Fibroblast of skin of left biceps (primary cell): ENCODE results near the gene RAD51B.
"Not testable (repeated sequence)": the region's sequence is repeated elsewhere in the genome, so short reads cannot be mapped to it uniquely, and the experiment has no call there.

ENCODE experiments used
- DNase-seq, 2 experiments: peaks; one replicate each; pipeline ENCODE4 v3.0.0-alpha.2; 2013; ENCODE audit warnings: low read depth in 2 of 2

RAD51B gene

DNA sequence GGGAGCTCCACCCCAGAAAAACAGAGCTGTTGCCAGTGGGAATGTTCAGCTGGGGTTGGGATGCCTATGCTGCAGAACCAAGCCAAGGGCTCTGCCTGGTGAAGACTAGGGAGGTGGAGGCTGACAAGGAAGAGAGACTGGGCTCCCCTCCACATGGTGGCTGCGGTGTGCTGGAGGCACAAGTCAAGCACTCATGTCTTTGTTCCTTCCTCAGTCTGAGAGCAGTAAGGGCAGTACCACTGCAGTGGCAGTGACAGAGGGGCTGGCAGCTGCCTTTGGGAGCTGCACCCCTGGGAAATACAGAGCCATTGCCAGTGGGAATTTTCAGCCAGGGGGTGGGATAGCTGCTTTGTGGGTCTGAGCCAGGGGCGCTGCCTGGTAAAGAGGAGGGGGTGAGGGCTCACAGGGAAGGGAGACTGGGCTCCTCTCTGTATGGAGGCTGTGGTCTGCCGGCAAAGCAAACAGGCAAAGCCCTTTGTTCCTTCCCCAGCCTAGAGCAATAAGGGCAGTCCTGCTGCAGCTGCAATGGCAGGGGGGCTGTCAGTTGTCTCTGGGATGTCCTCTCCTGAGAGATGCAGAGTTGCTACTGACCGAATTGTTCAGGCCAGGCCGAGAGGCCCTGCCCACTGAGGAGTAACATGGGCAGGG lies 255.9 kb downstream of the RAD51B start:
- DNase-seq: no peak

DNA sequence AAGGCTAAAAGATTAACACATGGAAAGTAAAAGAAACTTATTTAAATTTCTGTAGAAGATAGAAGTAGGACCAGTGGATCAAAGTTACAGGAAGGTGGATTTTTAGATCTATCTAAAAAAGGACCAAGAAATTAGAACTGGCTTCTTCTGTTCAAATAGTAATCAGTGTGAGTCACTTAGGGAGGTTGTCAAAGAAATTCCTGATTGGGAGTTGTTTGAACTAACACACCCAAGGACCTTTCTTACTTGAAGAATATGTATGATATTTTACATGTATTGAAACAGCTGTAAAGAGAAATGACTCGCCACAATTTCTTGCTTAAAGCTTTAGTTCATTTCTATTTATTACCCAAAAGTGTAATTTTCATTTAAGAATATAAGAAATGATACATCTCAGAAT lies 256.9 kb downstream of the RAD51B start:
- no peak for DNase-seq

DNA sequence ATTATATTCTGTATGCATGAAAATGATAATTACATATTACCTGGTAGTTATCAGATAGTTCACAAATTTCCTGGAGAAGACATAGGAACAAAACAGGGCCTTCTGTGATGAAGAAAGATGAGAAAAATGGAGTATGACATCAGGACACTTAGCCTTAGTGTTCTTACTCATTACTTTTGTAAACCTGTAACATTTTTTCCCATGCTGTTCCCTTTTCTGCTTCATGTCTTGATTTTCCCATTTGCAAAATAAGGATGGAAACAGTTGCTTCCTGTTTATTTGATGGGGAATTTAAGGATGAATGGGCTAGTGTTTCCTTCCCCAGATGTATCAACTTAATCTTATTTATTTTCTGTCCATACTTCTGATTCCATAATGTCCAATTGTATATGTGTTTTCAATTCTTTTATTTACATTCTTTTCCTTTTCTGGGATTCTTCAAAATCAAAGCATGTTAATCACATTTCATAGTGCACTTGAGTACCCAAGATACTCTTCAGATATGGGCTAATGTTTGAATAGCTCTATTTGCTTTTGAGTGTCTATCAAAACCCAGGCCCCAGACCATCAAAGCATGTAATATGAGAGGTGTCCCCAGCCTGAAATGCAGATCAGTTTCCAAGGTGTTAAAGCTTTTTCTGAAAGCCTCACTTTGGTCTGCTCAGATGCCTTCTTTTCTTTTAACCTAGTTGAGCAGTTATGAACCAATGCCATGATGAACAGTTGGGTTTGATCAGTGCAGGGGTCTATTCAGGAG lies 260.5 kb downstream of the RAD51B start:
- DNase-seq: no peak

DNA sequence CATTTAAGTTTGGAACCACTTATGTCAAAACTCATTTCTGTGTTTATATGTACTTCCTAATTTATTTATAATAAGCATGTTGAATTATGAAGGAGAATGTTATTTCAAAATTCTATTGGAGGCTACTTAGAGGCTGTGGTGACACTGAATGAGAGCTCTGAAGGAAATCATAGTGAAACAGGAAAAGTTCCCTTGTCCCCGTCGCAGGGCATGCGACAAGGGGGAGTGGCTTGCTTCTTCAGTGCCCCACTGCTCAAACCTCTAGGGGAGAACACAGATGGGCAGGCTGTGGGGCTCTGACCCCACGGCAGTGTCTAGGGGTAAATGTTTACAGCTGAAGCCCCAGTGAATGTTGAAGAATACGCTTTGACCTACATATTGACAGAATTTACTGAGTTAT lies 261.9 kb downstream of the RAD51B start:
- no peak for DNase-seq

DNA sequence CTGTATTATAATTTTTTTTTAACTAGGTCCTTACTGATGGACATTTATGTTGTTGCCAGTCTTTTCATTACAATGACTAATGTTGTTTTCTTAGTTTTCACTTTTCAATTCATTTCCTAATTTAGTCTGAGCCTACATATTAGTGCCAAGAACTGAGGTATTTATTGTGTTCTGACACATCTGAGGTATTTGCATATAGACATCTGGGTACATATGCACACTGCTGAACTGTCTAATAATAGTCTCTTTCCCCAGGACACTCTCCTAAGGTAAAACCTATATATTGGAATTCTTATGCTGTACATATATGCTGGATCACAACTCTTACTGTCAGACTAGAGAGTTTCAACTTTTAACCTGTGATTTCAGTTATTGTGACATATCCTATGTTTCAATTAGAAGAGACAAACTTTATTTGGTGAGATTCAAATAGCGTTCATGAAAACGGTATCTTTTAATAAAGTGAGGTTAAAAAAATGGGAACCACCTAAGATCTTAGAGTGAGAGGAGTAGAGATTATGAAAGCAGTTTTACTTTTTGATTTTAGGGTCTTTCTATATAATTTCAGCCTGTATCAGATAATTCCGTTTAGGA lies 263.2 kb downstream of the RAD51B start:
- DNase-seq: no peak

DNA sequence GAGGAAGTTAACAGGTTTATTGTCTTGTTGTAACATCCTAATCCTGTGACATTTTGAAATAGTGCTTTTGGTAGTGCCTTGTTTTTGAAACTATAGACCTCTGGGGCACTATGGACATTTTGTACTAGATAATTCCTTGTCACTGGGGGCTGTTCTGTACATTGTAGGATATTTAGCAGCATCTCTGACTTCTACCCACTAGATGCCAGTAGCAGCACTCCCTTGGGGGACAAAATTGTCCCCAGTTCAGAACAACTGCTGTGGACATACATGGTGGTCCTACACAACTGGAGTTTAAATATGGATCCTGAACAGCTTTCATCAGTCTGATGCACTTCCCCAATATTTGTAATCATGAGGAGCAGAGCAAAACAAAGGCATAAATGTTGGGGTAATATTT lies 264.7 kb downstream of the RAD51B start:
- DNase-seq: no peak

DNA sequence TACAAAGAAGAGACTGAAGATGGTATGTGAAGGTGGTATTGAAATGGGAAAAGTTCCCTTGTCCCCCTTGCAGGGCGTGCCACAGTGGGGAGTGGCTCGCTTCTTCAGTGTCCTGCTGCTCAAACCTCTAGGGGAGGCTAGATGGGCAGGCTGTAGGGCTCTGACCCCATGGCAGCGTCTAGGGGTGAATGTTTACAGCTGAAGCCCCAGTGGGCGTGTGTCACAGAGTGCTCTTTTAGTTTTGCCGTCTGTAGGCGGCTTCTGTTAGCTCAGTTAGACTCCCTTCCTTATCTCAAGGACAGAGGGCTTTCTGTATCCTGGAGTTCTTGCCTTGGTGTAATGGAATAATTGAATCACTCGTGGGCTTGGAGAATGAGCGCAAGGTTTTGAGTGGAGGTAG lies 266.2 kb downstream of the RAD51B start:
- no peak for DNase-seq

DNA sequence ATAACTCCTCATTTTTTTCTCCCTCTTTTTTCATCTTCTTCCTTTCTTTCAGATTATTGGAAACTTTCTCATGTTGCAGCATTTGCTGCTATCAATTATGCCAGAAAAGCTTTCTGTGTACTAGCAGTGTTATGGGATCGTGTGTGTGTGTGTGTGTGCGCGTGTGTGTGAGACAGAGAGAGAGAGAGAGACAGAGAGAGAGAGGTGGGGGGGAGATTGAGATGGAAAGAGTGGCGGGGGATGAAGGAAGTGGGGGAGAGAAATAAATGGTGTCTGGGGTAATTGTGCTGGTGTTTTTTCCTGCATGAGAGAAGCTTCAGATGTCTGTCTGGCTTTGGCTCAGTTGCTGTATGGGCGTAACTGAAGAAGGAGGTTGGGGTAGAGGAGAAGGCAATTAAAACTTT lies 268.9 kb downstream of the RAD51B start:
- DNase-seq: no peak

DNA sequence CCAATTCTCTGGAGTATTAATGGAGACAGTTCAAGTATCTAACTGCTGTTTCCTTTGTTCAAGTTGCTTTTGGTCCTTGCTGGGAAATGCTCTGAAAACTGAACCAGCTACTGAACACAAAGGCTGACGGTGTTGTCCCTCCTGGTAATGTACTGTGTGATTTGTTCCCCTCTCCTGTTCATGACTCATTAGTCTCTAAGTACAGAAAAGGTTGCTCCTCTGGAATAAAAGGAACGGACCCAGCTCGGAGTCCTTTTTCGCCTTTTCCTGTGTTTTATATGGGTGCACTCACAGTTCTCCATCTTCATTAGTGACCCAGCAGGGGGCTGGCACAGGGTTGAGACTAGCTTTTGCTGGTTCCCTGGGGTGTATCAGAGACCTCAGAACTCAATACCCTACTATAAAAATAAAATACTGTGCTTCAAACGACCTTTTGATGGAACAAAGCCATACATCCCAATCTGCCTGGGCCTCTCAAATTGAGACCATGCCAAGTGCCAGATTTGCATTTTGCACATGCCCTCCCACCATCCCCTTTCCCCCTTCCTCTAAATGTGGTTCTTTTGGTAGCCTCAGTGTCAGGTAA lies 269.7 kb downstream of the RAD51B start:
- no peak for DNase-seq

DNA sequence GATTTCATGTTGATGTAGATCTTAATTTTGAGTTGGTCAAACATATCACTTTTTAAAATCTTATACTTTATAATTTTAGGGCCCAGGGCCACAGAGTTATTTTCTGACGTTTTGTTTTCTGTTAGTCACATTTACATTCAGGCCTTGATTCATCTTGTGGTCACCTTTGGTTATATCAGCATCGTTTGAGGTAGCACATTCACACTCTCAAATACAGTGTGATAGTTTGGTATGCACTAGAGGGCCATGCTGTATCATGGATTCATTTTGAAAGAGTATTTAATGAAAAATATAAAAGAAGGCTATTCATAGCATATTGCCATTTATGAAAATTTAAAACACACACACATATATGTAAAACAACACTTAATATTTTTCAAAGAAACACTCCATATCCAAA lies 274.6 kb downstream of the RAD51B start:
- DNase-seq: no peak

DNA sequence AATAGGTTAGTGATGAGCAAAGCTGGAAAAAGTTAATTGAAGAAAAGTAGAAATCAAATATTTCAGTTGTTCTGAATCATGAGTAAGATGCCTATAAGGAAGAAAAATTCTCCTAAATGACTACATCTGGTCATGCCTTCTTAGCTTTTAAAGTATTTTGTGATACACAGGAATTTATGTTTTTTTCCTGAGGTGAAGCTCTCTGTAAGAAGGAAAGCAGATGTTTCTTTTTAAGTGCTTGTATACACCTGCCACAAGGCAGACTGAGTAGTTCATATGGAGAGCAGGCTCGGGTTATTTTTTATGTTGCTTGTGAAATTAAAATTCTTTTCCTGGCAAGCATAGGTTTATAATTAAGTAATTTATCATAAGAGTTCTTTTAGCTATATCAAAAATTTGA lies 275.2 kb downstream of the RAD51B start:
- peak in 1 of 2 experiments; percentile 34 for DNase-seq

DNA sequence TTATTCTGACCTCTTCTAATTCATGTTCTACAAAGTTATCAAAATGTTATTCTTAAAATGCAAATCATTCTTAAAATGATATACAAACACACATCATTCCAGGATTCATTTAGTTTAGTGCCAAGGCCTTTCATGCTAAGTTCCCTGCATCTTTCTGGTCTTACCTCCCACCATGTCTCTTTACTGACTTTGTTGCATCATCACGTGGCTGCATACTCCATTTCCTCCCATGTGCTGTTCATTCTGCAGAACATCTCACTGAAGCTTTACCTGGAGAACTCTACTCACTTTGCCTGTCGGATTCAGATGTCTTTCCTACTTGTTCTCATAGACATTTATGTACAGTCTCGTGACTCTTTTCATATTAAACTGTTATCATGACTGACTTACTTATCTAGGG lies 278.1 kb downstream of the RAD51B start:
- DNase-seq: no peak

DNA sequence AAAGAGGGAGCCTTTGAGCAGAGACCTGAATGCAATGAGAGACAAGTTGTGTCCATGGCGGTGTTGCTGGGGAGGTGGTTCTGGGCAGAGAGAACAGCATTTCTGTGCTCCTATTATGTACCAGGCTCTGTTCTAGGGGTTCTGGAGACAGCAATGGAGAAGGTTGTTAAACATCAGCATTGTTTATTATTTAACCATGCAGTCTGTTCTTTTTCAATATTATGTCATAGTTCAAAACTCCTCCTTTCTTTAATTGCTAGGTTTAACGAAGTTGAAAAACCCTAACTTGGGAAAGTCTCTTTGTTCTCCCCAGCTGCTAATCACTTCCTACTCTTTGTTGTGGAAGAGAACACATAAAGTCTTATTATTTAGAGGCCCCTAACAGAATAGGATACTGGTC lies 279.3 kb downstream of the RAD51B start:
- DNase-seq: no peak

DNA sequence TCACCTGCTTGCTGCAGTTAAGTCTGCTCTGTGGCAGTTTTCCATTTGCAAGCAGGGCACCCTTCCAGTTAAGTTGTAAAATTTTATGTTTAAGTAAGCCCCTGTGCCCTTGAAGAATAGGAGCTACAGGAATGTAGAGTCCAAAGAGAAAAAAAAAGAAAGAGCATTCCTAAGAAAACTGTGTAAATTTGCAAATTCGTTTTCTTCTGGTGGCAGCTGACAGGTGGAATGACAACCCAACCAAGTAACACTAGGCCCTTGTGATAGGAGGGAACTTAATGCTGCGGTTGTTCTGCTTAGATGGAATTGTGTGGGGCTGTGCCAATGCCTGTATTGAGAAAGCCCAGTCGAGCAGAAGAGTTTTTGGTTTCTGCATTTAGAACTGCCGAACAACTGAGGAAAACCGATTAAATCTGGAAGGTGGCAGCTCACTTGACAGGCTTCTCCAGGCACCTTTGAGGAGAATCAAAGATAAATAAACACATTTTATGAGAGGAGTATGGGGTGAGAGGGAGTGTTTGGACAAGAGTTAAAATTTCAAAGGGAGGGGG lies 280.0 kb downstream of the RAD51B start:
- DNase-seq: no peak

DNA sequence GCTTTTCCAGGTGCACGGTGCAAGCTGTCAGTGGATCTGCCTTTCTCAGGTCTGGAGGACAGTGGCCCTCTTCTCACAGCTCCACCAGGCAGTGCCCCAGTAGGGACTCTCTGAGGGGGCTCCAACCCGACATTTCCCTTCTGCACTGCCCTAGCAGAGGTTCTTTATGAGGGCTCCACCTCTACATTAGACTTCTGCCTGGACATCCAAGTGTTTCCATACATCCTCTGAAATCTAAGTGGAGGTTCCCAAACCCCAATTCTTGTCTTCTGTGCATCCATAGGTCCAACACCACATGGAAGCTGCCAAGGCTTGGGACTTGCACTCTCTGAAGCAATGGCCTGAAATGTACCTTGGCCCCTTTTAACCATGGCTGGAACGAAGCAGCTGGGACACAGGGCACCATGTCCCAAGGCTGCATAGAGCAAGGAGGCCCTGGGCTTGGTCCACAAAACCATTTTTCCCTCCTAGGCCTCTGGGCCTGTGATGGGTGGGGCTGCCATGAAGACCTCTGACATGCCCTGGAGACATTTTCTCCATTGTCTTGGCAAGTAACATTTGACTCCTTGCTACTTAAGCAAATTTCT lies 282.2 kb downstream of the RAD51B start:
- not testable (repeated sequence) for DNase-seq

DNA sequence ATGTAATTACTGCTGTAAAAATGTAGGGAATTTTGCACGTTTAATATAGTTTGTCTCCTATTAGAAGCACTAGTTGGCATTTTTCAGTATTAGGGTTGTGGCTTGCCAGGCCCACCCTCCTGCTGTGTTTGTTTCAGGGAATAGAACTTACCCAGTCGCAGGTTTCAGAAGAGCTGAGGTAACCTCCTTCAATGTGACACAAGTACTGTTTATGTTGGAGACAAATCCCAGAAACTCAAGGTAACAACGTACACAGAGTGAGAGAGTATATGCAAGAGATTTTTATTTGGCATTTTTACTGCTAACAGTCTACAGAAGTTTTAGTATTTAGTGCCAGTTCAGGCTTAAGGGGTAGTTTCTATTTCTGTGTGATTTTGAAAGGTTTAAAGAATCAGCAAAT lies 284.3 kb downstream of the RAD51B start:
- DNase-seq: no peak

DNA sequence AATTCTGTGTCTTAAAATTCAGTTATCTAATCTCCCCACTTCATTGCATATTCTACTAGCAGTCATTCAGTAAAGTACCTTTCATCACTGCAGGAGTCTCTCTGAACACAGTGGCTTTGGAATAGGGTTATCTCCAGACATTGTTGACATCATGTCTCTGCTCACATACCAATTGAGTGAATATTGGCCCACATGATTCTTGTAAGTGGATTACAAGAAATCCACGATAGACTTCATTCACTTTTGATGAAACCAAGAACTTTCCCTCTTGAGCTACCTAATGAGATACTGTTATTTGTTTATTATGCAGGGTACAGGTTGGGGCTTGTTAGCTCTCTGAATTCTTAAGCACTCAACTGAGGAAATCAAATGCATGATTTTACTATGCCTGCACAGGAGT lies 284.9 kb downstream of the RAD51B start:
- peak in 1 of 2 experiments; percentile 47 for DNase-seq

DNA sequence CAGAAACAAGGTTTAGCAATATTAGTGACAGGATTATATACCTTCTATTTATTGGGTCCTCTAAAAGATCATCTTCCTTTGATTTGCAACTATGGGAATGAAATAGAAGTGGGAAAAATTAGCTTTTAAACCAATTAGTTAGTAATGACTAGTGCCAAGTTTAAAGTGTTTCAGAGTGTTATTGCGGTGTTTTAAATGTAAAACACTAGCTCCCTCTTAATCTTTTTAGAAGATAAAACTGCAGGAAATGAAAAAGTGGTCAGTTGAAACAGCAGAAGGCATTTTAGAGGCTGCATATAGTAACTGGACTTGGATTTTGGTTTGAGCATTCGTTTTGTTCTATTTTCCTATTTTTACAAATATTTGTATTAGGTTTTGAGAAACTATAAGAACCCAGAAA lies 286.2 kb downstream of the RAD51B start:
- DNase-seq: no peak

DNA sequence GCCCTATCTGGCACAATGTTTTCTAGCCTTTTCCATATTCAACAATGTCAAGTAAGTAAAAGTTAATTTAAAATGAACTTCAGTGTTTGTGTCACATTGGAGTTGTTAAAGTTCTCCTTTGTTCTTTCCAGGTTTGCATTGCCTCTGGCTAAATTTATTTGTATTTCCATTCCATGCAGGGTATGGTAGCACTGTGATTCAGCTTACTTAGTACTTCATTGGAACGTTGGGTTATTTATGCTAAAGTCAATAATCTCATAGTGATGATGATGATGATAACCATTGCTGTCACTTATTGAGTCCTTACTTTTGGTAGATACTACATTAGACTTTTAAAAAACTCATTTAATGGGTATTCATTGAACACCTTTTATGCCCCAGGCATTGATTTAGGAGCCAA lies 286.9 kb downstream of the RAD51B start:
- no peak for DNase-seq

DNA sequence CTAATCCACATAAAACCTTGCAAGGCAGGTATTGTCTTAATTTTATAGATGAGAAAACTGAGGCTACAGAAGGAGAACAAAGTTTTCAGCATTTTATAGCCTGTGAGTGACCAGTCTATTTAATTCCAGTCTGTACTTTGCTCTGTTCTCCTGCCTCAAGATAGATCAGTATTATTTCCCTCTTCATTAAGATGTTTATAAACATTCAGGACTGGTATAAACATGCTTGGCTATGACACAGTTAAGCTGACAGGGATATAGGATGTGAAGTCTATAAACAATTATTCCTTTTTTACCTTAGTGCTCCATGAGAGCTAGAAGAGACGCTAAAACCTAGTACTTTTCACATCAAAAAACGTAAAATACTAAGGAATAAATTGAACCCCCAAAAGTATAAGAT lies 287.3 kb downstream of the RAD51B start:
- DNase-seq: no peak

DNA sequence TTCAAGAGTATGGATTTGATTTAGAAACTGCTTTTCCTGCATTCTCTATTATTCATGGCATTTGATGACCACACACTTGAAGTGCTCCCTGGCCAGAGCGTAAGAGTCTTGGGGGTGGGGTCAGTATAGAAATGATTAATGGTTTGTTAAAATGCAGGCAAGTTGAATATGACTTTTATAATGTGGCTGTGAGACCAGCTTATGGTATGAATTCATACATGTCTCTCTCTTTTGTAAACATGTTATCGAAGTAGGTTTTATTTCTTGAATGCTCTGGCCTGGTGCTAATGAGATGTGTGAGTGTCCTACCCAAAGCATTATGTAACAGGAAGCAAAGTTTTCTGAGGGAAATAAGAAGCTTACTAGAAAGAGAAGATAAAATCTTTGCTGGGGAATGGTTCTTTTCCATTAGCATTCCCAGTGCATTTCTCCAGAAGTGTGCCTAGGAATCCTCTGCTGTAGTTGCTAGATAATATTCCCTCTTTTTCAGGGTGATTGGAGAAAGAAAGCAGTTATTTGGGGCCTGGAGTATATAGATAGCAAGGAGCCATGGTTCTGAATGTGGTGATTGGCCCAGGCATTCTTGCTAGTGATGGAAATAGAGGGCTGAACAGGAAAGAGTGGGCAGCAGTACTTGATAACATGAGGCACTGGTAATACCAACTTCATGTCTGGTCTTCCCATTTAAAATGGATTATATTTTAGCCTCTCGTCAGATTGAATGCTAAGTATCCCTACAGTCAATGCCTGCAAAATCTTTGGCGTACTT lies 289.7 kb downstream of the RAD51B start:
- peak in 1 of 2 experiments; percentile 55 for DNase-seq
